ENCODE data around the gene ZNF407.

GRCh38 chr18:74577019-74577418, 20.7 kb upstream of the ZNF407 start:
- no peak for TF ChIP-seq CTCF (IDR thresholded peaks at IDR 0.05; ENCODE audit: low read length)
- no peak for TF ChIP-seq EZH2 (optimal IDR thresholded peaks at IDR 0.05; ENCODE audit: low read depth, low read length)
- TF ChIP-seq EZH2phosphoT487 (IDR thresholded peaks at IDR 0.05; ENCODE audit: low read length), result no peak

Measured in MM.1S (cell line).